Osteoblast (primary cell): ENCODE results near the gene TBR1. TPM values are rescaled to one million over a fixed set of nuclear protein-coding genes. Genes with fewer than 3 reads are reported as not detected.

ENCODE experiments used
- DNase-seq: peaks from one replicate; pipeline ENCODE4 v3.0.0; 2011; ENCODE audit warnings: low spot score, mixed read lengths; ENCODE audit not compliant: insufficient read length; ENCODE audit errors: missing footprints
- H2AFZ ChIP-seq: 2 replicates; pipeline ENCODE4 v1.6.0; 2011; ENCODE audit warnings: mild to moderate bottlenecking, low read length
- H3K27ac ChIP-seq: 2 replicates; pipeline ENCODE4 v1.5.1; 2011; ENCODE audit warnings: mild to moderate bottlenecking, low read depth, low read length, moderate library complexity
- H3K27me3 ChIP-seq: 2 replicates; pipeline ENCODE4 v1.6.0; 2012; ENCODE audit warnings: mild to moderate bottlenecking, control low read depth, inconsistent platforms, low read length, moderate library complexity; ENCODE audit not compliant: insufficient read depth
- H3K36me3 ChIP-seq: 2 replicates; pipeline ENCODE4 v1.5.1; 2011; ENCODE audit warnings: mild to moderate bottlenecking, low read length, control low read depth, moderate library complexity; ENCODE audit not compliant: insufficient read depth
- H3K4me1 ChIP-seq: 2 replicates; pipeline ENCODE4 v1.5.1; 2011; ENCODE audit warnings: mild to moderate bottlenecking, low read length, control low read depth, moderate library complexity; ENCODE audit not compliant: insufficient read depth
- H3K4me2 ChIP-seq: 2 replicates; pipeline ENCODE4 v1.6.0; 2011; ENCODE audit warnings: mild to moderate bottlenecking, low read length; ENCODE audit not compliant: insufficient read depth
- H3K4me3 ChIP-seq: fragments of 200-600 bp; sonication (generic); 3 replicates; pipeline ENCODE4 v1.5.1; 2012; ENCODE audit warnings: mild to moderate bottlenecking, low read length, inconsistent platforms; ENCODE audit not compliant: insufficient read depth
- H3K79me2 ChIP-seq: 2 replicates; pipeline ENCODE4 v1.6.0; 2012; ENCODE audit warnings: mild to moderate bottlenecking, low read length, control low read depth, inconsistent platforms; ENCODE audit not compliant: insufficient read depth
- H3K9me3 ChIP-seq: 2 replicates; pipeline ENCODE4 v1.5.1; 2011; ENCODE audit warnings: low read depth, low read length, control low read depth
- H4K20me1 ChIP-seq: 2 replicates; pipeline ENCODE4 v1.6.0; 2012; ENCODE audit warnings: mild to moderate bottlenecking, low read length, control low read depth; ENCODE audit not compliant: insufficient read depth
- total RNA-seq: library from RNA; depleted of rRNA; stranded (reverse); fragments of >200 nt; gene quantifications from 2 replicates; pipeline ENCODE4 v1.2.3, GENCODE V29; 2012
- TF ChIP-seq, protein P1 (sequence below): IDR thresholded peaks from 2 replicates; pipeline ENCODE4 v1.5.1; 2011; ENCODE audit warnings: mild to moderate bottlenecking, low read depth, low read length, moderate library complexity; ENCODE audit errors: extremely low read depth

Gene TBR1
- total RNA-seq, 1 donor: not detected

DNA sequence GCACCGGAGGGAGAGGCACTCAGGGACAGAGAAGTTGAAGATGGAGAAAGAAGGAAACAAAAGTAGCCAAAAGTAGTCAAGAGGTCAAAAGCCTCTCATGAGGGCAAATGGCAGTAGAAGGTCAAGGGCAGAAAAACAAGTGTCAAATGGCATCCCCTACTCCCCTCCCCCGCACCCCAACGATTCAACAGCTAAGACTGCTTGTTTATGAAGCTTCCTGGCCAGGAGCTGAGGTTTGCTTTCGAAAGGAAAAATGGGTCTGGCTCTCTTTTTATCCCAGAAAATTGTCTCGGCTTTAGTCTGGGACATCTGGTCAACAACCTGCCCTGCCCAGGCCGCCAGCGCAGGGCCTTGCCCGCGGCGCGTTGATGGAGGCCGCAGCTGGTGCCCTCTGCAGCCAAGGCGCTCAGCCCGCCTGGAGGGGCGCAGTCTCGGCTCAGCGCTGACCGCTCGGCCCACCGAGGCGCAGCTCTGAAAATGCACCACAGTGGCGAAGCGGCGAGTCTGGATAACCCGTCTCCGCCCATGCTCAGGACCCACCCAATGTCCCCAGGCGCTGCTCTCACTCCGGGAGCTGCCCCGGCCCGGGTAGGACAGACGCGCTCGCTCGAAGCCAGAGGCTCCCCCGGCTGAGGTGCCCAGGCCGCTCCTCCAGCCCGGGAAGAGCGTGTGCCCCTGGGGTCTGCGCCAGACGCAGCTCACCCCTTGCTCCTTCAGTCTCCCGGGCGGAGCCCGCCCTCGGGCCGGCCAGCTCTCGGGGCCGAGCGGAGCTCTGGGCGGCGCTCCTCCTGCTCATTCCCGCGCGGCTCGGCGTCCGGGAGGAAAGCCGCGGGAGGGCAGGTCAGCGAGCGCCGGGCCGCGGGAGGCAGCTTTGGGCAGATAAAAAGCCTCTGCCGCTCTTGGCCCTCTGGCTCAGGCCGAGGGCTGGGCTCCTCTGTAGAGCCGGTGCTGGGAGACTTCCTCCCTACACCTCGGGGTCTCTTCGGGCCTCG lies 1.8 kb upstream of the TBR1 start:
- Histone ChIP-seq H3K27me3 (peaks cover 49% of the 10 kb centered on the region), H4K20me1 (peaks cover 3% of the 10 kb centered on the region), H3K4me1 (peaks cover 6% of the 10 kb centered on the region), H3K9me3 (no peaks in the 10 kb centered on the region), H3K4me3 (peak overlapping the region; percentile 72), H3K79me2 (no peaks in the 10 kb centered on the region), H3K4me2 (peak overlapping the region; percentile 89), H3K27ac (no peak overlapping the region), H3K36me3 (peaks cover 3% of the 10 kb centered on the region), H2AFZ (peak overlapping the region; percentile 67)
- TF ChIP-seq, protein P1, sequence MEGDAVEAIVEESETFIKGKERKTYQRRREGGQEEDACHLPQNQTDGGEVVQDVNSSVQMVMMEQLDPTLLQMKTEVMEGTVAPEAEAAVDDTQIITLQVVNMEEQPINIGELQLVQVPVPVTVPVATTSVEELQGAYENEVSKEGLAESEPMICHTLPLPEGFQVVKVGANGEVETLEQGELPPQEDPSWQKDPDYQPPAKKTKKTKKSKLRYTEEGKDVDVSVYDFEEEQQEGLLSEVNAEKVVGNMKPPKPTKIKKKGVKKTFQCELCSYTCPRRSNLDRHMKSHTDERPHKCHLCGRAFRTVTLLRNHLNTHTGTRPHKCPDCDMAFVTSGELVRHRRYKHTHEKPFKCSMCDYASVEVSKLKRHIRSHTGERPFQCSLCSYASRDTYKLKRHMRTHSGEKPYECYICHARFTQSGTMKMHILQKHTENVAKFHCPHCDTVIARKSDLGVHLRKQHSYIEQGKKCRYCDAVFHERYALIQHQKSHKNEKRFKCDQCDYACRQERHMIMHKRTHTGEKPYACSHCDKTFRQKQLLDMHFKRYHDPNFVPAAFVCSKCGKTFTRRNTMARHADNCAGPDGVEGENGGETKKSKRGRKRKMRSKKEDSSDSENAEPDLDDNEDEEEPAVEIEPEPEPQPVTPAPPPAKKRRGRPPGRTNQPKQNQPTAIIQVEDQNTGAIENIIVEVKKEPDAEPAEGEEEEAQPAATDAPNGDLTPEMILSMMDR: no peak
- DNase-seq: peak; percentile 94

DNA sequence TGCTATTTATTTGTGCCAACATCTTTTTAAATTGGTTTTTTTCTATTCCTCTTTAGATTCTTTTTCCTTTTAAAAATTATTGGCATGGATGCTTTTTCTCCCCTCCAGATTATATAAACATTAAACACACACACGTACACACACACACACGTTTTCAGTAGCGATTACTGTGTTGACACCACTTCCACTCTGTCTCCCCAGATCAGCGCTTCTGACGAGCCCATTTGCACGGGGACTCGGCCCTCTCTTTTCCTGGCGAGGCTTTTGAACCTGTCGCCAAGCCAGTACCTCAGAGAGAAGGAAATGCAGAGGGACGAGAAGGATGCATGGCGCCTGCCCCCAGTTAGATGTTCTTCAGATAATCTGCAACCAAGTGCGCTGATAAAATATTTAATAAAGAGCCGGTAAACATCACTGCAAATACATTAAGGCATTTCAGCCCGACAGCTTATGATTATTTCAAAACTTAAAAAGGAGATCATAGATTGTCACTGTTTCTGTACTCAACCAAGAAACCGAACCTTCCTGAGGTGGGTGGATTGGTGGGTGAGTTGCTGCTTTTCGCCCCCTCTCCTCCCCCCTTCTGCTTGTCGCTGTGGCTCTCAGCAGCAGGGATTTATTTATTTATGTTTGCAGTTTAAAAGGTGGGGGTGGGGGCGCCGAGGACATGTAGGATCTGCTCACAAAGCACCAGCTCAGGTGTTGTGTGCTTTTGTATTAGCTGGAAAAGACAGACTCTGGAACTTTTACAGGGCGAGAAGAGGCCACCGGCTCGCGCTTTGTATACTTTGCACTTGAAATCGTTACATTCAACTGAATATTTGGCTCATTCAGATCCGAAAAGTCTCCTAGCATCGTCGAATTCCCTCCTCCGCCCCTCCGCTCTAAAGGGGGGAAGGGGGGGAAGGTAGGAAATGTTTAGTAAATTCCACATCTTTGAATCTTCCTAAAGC lies 787 bp upstream of the TBR1 start:
- Histone ChIP-seq H3K4me1 (peaks cover 6% of the 10 kb centered on the region), H3K4me2 (peak overlapping the region; percentile 89), H2AFZ (no peak overlapping the region), H3K27ac (no peak overlapping the region), H4K20me1 (peaks cover 3% of the 10 kb centered on the region), H3K9me3 (no peaks in the 10 kb centered on the region), H3K36me3 (peaks cover 3% of the 10 kb centered on the region), H3K4me3 (peak overlapping the region; percentile 72), H3K27me3 (peaks cover 59% of the 10 kb centered on the region), H3K79me2 (no peaks in the 10 kb centered on the region)
- peak; percentile 65 for DNase-seq
- TF ChIP-seq, protein P1: no peak

DNA sequence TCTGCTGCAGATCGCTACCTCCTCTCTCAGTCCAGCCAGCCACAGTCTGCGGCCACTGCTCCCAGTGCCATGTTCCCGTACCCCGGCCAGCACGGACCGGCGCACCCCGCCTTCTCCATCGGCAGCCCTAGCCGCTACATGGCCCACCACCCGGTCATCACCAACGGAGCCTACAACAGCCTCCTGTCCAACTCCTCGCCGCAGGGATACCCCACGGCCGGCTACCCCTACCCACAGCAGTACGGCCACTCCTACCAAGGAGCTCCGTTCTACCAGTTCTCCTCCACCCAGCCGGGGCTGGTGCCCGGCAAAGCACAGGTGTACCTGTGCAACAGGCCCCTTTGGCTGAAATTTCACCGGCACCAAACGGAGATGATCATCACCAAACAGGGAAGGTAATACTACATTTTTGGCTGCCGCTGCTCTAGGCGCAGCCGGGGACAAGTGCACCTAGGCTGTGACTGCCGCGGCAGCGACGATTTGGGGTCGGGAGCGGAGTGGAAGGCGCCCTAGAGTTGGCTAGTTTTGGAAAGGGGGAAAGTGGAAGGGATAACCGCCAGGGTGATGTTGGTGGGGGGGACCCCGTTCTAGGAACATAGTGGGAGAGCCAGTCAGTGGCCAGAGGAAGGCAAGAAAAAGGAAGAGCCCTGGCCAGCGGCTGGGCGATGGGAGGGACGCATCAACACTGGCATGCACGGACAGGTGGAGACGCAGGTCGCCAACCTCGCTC lies 776 bp downstream of the TBR1 start:
- Histone ChIP-seq H3K4me2 (no peak overlapping the region), H3K36me3 (no peaks in the 10 kb centered on the region), H2AFZ (no peak overlapping the region), H3K27me3 (peaks cover 74% of the 10 kb centered on the region), H3K4me3 (no peak overlapping the region), H3K9me3 (no peaks in the 10 kb centered on the region), H3K27ac (no peak overlapping the region), H4K20me1 (peaks cover 3% of the 10 kb centered on the region), H3K79me2 (no peaks in the 10 kb centered on the region), H3K4me1 (peaks cover 6% of the 10 kb centered on the region)
- DNase-seq: peak; percentile 30
- TF ChIP-seq, protein P1: no peak
